ENCODE results near the gene SERPINI2. TPM values are rescaled to one million over a fixed set of nuclear protein-coding genes. Genes with fewer than 3 reads are reported as not detected.

The SERPINI2 gene
- total and polyA plus RNA-seq, 2 of the 13 experiments (the other 11 are each of a cell fraction or from before 2014, with no cell fraction given), result not detected

DNA sequence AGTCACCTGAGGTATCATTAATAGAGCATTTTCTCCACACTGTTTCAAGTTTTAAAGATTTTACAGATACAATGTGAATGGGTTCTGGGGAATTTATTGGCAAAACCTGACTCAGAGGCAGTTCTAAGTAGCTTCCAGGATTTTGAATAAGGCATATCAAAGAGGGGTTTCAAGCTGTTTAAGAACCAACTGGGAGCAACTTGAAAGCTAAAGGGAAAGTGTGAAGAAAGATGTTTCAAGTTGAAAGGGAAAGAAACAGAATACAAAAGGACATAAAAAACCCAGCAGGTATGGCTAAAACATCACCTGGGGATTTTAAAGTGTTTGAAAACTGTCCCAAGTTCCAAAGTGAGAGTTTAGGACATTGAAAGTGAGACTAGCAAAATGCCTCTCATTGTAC is 17.8 kb upstream of the SERPINI2 start (continued):
- TF ChIP-seq, protein P1, sequence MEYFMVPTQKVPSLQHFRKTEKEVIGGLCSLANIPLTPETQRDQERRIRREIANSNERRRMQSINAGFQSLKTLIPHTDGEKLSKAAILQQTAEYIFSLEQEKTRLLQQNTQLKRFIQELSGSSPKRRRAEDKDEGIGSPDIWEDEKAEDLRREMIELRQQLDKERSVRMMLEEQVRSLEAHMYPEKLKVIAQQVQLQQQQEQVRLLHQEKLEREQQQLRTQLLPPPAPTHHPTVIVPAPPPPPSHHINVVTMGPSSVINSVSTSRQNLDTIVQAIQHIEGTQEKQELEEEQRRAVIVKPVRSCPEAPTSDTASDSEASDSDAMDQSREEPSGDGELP (IDR thresholded peaks at IDR 0.05; ENCODE audit: borderline replicate concordance, low read depth), result no peak
- no peak for TF ChIP-seq ZSCAN30 (CRISPR knock-in tag; IDR thresholded peaks at IDR 0.05)
- no peak for TF ChIP-seq ZC3H4 (CRISPR knock-in tag; IDR thresholded peaks at IDR 0.05; ENCODE audit: borderline replicate concordance)

DNA sequence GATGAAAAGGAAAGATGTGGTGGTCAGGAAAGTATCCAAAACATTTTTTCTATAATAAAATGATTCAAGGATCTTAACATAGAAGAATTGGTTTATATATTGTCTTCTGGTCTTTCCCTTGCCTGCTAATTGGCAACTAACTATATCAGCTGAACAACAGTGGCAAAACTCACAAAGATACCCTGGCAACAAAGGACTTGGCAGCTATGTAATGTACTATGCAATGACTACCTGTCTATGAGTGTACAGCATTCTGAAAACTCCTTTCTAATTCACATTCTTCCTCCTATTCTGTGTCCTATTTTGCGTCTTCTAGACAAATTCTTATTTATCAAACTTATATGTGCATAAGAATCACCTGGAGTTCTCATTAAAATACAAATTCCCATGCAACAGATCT is 15.7 kb upstream of the SERPINI2 start:
- in situ Hi-C loops (cut with HindIII; ENCODE audit: extremely low pct_ligation_motif_present, low pct_unique_long_range_greater_than_20kb), result no loop called here
- H3K4me1 ChIP-seq (ENCODE audit: insufficient read depth, low read length), result no peaks in the 10 kb centered on the region
- BruUV-seq (replicated peaks), result no TSS peak
- H3K27me3 ChIP-seq (ENCODE audit: control insufficient read depth in 1 of 2, insufficient read depth in 2 of 2, low read length in 2 of 2), result no peaks in the 10 kb centered on the region
- intact Hi-C loops (cut with micrococcal nuclease; ENCODE audit: unreplicated experiment), result no loop called here
- no peak overlapping the region for H3K27ac ChIP-seq (ENCODE audit: extremely low read length, insufficient read depth, low read length)
- CTCF ChIA-PET (ENCODE audit: low intra/inter-chr PET ratio, low total read pairs), result no interaction called here
- H2AFZ ChIP-seq (ENCODE audit: low read length), result no peak overlapping the region
- H3K4me3 ChIP-seq (replicated peaks in 1 of 3; ENCODE audit: insufficient read depth in 1 of 3, low read depth in 2 of 3, low read length in 3 of 3), result no peak overlapping the region
- no peaks in the 10 kb centered on the region for H3K36me3 ChIP-seq (replicated peaks in 1 of 2; ENCODE audit: control insufficient read depth in 1 of 2, insufficient read depth in 2 of 2, low read length in 2 of 2)
- POLR2A ChIA-PET, result no interaction called here
- no peak overlapping the region for H3K9ac ChIP-seq (ENCODE audit: insufficient read depth, low read depth, low read length)
- no peaks in the 10 kb centered on the region for H3K79me2 ChIP-seq (ENCODE audit: insufficient read depth, low read length)
- ATAC-seq (no peak), FAIRE-seq (no peak), DNase-seq (ENCODE audit: low spot score) (no peak)
- H4K20me1 ChIP-seq (ENCODE audit: insufficient read depth, low read length), result no peaks in the 10 kb centered on the region
- no peaks in the 10 kb centered on the region for H3K9me3 ChIP-seq (ENCODE audit: low read length)
- TF ChIP-seq MTA3 (CRISPR knock-in tag; IDR thresholded peaks at IDR 0.05) (no peak), ZNF432 (CRISPR knock-in tag; IDR thresholded peaks at IDR 0.05; ENCODE audit: borderline replicate concordance) (no peak)
- H3K4me2 ChIP-seq (ENCODE audit: low read depth, low read length), result no peak overlapping the region
- WGBS (ENCODE audit: low lambda C conversion rate), result 16% methylated on average over 1 of the region's 1 CpG

DNA sequence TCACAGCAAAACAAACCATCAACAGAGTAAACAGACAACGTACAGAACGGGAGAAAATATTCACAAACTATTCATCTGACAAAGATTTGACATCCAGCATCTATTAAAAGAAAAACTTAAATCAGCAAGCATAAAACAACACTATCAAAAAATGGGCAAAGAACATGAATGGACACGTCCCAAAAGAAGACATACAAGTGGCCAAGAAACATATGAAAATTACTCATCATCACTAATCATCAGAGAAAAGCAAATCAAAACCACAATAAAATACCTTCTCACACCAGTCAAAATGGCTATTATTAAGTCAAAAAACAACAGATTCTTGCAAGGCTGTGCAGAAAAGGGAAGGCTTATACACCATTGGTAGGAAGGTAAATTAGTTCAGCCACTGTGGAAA is 13.7 kb upstream of the SERPINI2 start:
- Histone ChIP-seq H2AFZ (ENCODE audit: low read length) (no peak overlapping the region), H3K4me1 (ENCODE audit: insufficient read depth, low read length) (no peaks in the 10 kb centered on the region), H3K9ac (ENCODE audit: insufficient read depth, low read depth, low read length) (no peak overlapping the region), H4K20me1 (ENCODE audit: insufficient read depth, low read length) (no peaks in the 10 kb centered on the region), H3K4me3 (replicated peaks in 1 of 3; ENCODE audit: insufficient read depth in 1 of 3, low read depth in 2 of 3, low read length in 3 of 3) (no peak overlapping the region), H3K36me3 (replicated peaks in 1 of 2; ENCODE audit: control insufficient read depth in 1 of 2, insufficient read depth in 2 of 2, low read length in 2 of 2) (no peaks in the 10 kb centered on the region), H3K9me3 (ENCODE audit: low read length) (no peaks in the 10 kb centered on the region), H3K4me2 (ENCODE audit: low read depth, low read length) (no peak overlapping the region), H3K27ac (ENCODE audit: extremely low read length, insufficient read depth, low read length) (no peak overlapping the region), H3K27me3 (ENCODE audit: control insufficient read depth in 1 of 2, insufficient read depth in 2 of 2, low read length in 2 of 2) (no peaks in the 10 kb centered on the region), H3K79me2 (ENCODE audit: insufficient read depth, low read length) (no peaks in the 10 kb centered on the region)
- intact Hi-C loops (cut with micrococcal nuclease; ENCODE audit: unreplicated experiment) (no loop called here), in situ Hi-C loops (cut with HindIII; ENCODE audit: extremely low pct_ligation_motif_present, low pct_unique_long_range_greater_than_20kb) (no loop called here)
- POLR2A ChIA-PET, result no interaction called here
- no peak for ATAC-seq
- no peak for DNase-seq (ENCODE audit: low spot score)
- 0% methylated on average over 3 of the region's 3 CpGs for WGBS (ENCODE audit: low lambda C conversion rate)
- CTCF ChIA-PET (ENCODE audit: low intra/inter-chr PET ratio, low total read pairs), result no interaction called here
- no TSS peak for BruUV-seq (replicated peaks)
- FAIRE-seq, result no peak
- TF ChIP-seq FOXK2 (IDR thresholded peaks at IDR 0.05) (no peak), FOXP1 (IDR thresholded peaks at IDR 0.05) (no peak), FOXP1 (CRISPR knock-in tag; IDR thresholded peaks at IDR 0.05) (no peak), ZNF138 (CRISPR knock-in tag; IDR thresholded peaks at IDR 0.05; ENCODE audit: low read depth) (no peak), RBFOX2 (IDR thresholded peaks at IDR 0.05; ENCODE audit: low read depth, low read length) (no peak), ZSCAN21 (CRISPR knock-in tag; IDR thresholded peaks at IDR 0.05; ENCODE audit: borderline replicate concordance) (no peak), TCF7L2 (IDR thresholded peaks at IDR 0.05; ENCODE audit: low read depth, low read length) (no peak), KDM5B (CRISPR knock-in tag; IDR thresholded peaks at IDR 0.05; ENCODE audit: borderline replicate concordance) (no peak), GTF3A (CRISPR knock-in tag; conservative IDR thresholded peaks at IDR 0.05) (no peak), CBX5 (CRISPR knock-in tag; IDR thresholded peaks at IDR 0.05; ENCODE audit: borderline replicate concordance) (no peak), ZNF3 (CRISPR knock-in tag; IDR thresholded peaks at IDR 0.05) (no peak)
